Sigmoid colon (tissue), 7 donors: ENCODE data around the gene PPP1R9B. TPM values are rescaled to one million over a fixed set of nuclear protein-coding genes. Genes with fewer than 3 reads are reported as not detected.

Source experiments
- DNase-seq: peaks from one replicate; pipeline ENCODE4 v3.0.0-alpha.2; 2019
- H3K27ac ChIP-seq, 4 donors: fragments of 200-600 bp; sonication (generic); one replicate each; pipeline ENCODE4 v1.5.1; 2016 to 2019; ENCODE audit warnings: mild to moderate bottlenecking in 1 of 4
- H3K27me3 ChIP-seq, 3 donors: fragments of 200-600 bp; sonication (generic); one replicate each; pipeline ENCODE4 v1.5.1; 2019; ENCODE audit warnings: mild to moderate bottlenecking in 1 of 3
- H3K36me3 ChIP-seq, 4 donors: fragments of 200-600 bp; sonication (generic); one replicate each; pipeline ENCODE4 v1.5.1; 2016 to 2019
- H3K4me1 ChIP-seq, 4 donors: fragments of 200-600 bp; sonication (generic); one replicate each; pipeline ENCODE4 v1.5.1; 2017 to 2019
- H3K4me3 ChIP-seq, 4 donors: fragments of 200-600 bp; sonication (generic); one replicate each; pipeline ENCODE4 v1.5.1; 2017 to 2019; ENCODE audit warnings: mild to moderate bottlenecking in 2 of 4, moderate library complexity in 1 of 4
- H3K9me3 ChIP-seq, 4 donors: fragments of 200-600 bp in 3 of 4; sonication (generic) in 3 of 4; one replicate each; pipeline versions ENCODE4 v1.5.1 to v1.6.1; 2013 to 2019
- CTCF ChIP-seq, 4 experiments: fragments of 450-650 bp in 3 of 4; fragments of 200-600 bp in 1 of 4; IDR thresholded peaks; one replicate each; pipeline ENCODE4 v1.5.1; 2016 to 2019; ENCODE audit warnings: antibody characterized with exemption in 4 of 4, mild to moderate bottlenecking in 3 of 4, moderate library complexity in 2 of 4
- EP300 ChIP-seq, 4 donors: sonication (generic); formaldehyde crosslinking; IDR thresholded peaks; one replicate each; pipeline ENCODE4 v1.6.1; 2017; ENCODE audit warnings: antibody characterized with exemption in 4 of 4
- POLR2A ChIP-seq, 2 donors: fragments of 450-650 bp; IDR thresholded peaks; one replicate each; pipeline ENCODE4 v1.6.1; 2016; ENCODE audit warnings: antibody characterized with exemption in 2 of 2, mild to moderate bottlenecking in 2 of 2, moderate library complexity in 2 of 2
- POLR2AphosphoS5 ChIP-seq, 4 donors: sonication (generic); formaldehyde crosslinking; IDR thresholded peaks; one replicate each; pipeline ENCODE4 v1.6.1; 2017; ENCODE audit warnings: antibody characterized with exemption in 4 of 4
- WGBS, 2 donors: extraction: QIAGEN DNeasy Blood & Tissue Kit; methylation state at CpG; one replicate each; pipeline ENCODE4 v1.1.7; 2013; 5-methylcytosine and 5-hydroxymethylcytosine counted together
- intact Hi-C: fragments of 100-400 bp; cut with DNase I; formaldehyde crosslinking; loops from one replicate; pipeline ENCODE4 v1.15.1; 2023
- polyA plus RNA-seq, 3 donors: library from polyadenylated mRNA; stranded (reverse); fragments of 200-250 nt; gene quantifications; one replicate each; pipeline ENCODE4 v1.2.3, GENCODE V29; 2013
- total RNA-seq, 4 donors: library from RNA; depleted of rRNA; stranded (reverse); fragments of >200 nt; gene quantifications; one replicate each; pipeline ENCODE4 v1.1.0, GENCODE V29; 2016
- donor health status: healthy with polysubstance abuse.
- donor health status: Bipolar disorder and iron deficiency.
- donor health status: healthy.

PPP1R9B gene, protein sequence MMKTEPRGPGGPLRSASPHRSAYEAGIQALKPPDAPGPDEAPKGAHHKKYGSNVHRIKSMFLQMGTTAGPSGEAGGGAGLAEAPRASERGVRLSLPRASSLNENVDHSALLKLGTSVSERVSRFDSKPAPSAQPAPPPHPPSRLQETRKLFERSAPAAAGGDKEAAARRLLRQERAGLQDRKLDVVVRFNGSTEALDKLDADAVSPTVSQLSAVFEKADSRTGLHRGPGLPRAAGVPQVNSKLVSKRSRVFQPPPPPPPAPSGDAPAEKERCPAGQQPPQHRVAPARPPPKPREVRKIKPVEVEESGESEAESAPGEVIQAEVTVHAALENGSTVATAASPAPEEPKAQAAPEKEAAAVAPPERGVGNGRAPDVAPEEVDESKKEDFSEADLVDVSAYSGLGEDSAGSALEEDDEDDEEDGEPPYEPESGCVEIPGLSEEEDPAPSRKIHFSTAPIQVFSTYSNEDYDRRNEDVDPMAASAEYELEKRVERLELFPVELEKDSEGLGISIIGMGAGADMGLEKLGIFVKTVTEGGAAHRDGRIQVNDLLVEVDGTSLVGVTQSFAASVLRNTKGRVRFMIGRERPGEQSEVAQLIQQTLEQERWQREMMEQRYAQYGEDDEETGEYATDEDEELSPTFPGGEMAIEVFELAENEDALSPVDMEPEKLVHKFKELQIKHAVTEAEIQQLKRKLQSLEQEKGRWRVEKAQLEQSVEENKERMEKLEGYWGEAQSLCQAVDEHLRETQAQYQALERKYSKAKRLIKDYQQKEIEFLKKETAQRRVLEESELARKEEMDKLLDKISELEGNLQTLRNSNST
- total RNA-seq: 10 to 100 TPM; 15.3 to 18.8 (median 16.8) TPM
- 10 to 100 TPM in 2 of 3 donors, 1 to 10 TPM in 1; 9.0 to 38.7 (median 10.9) TPM for polyA plus RNA-seq

DNA sequence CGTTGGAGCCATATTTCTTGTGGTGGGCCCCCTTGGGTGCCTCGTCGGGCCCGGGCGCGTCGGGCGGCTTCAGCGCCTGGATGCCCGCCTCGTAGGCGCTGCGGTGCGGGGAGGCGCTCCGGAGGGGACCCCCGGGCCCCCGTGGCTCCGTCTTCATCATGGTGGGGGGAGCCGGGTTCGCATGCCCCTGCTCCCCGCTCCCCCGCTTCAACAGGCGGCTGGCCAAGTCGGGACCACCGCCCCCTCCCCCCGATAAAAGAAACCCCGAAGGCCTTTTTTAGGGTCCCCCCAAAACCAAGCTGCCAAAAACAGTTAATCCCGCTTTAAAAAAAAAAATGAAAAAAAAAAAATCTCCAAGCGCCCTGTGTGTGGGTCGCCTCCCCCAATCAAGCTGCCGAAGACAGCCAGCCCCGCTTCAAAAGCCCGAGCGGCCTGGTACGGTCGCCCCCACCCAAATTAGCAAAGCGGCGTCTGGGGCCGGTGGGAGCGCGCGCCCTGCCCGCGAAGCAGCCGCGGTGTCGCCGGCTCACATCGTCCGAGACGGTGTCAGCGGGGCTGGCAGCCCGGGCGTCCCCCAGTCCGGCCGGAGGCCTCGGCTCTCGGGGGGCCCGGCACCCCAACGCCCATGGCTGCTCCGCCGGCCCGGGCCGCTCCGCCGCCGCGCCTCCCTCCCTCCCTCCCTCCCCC lies at the start of gene PPP1R9B:
Gene PPP1R9B (minus strand): TSS at position 324 of the 687 bp plus-strand sequence. CDS start 164 bp downstream, at position 160.
- 0% methylated on average over 69 of the region's 69 CpGs for WGBS, 2 donors
- intact Hi-C loops: no loop called here
- Histone ChIP-seq H3K9me3 (no peaks in the 10 kb centered on the region), H3K27ac (peak within 1 kb of the TSS; percentile 89 to 95 (median 92)), H3K27me3 (no peaks in the 10 kb centered on the region), H3K4me3 (peak within 1 kb of the TSS; percentile 69 to 92 (median 82)), H3K36me3 (no peaks in the 10 kb centered on the region), H3K4me1 (peaks cover 0 to 85% (median 77%) of the 10 kb centered on the region in 4 donors)
- DNase-seq: no peak
- no peak for TF ChIP-seq EP300 (IDR thresholded peaks at IDR 0.05)
- TF ChIP-seq POLR2AphosphoS5 (IDR thresholded peaks at IDR 0.05): no peak
- TF ChIP-seq POLR2A (IDR thresholded peaks at IDR 0.05): no peak
- no peak for TF ChIP-seq CTCF (IDR thresholded peaks at IDR 0.05)

- peak overlapping the region; percentile 87 to 99 (median 96) for H3K27ac ChIP-seq
- H3K27me3 ChIP-seq: no peaks in the 10 kb centered on the region
- no peaks in the 10 kb centered on the region for H3K9me3 ChIP-seq
- peak overlapping the region; percentile 69 to 93 (median 77) for H3K4me3 ChIP-seq
- TF ChIP-seq POLR2AphosphoS5 (IDR thresholded peaks at IDR 0.05) (peak; percentile 69 to 93 (median 84)), POLR2A (IDR thresholded peaks at IDR 0.05) (peak in 1 of 2 donors; percentile 8), EP300 (IDR thresholded peaks at IDR 0.05) (peak in 3 of 4 donors; percentile 78 to 87 (median 82)), CTCF (IDR thresholded peaks at IDR 0.05) (no peak)
- DNase-seq: peak; percentile 99
- H3K4me1 ChIP-seq: peaks cover 0 to 83% (median 78%) of the 10 kb centered on the region in 4 donors
- WGBS, 2 donors: 0 to 1% methylated on average over 36 of the region's 36 CpGs
- H3K36me3 ChIP-seq: peaks cover 33 to 47% (median 37%) of the 10 kb centered on the region in 4 donors
- intact Hi-C loops: loop anchor here (1.0 to 2.0 kb wide), 5 partner anchors 21 to 97 kb away; no protein-coding TSS in a partner anchor
Measured at GRCh38 chr17:50199803-50200456, 49.5 kb upstream of the PPP1R9B start.

GRCh38 chr17:50199211-50199802 lies 48.8 kb upstream of the PPP1R9B start:
- intact Hi-C loops: loop anchor here (2.0 kb wide), 2 partner anchors 21 to 31 kb away; no protein-coding TSS in a partner anchor

More at GRCh38 chr17:50199211-50199802, 48.8 kb upstream of the PPP1R9B start:
- peaks cover 0 to 83% (median 74%) of the 10 kb centered on the region in 4 donors for H3K4me1 ChIP-seq
- peak overlapping the region; percentile 87 to 99 (median 96) for H3K27ac ChIP-seq
- H3K9me3 ChIP-seq: no peaks in the 10 kb centered on the region
- TF ChIP-seq EP300 (IDR thresholded peaks at IDR 0.05) (no peak), POLR2AphosphoS5 (IDR thresholded peaks at IDR 0.05) (no peak), CTCF (IDR thresholded peaks at IDR 0.05) (no peak), POLR2A (IDR thresholded peaks at IDR 0.05) (no peak)
- peak; percentile 76 for DNase-seq
- H3K4me3 ChIP-seq: peak overlapping the region; percentile 69 to 93 (median 77)
- 21 to 39% methylated on average over 41 of the region's 41 CpGs for WGBS, 2 donors
- peaks cover 40 to 53% (median 43%) of the 10 kb centered on the region in 4 donors for H3K36me3 ChIP-seq
- no peaks in the 10 kb centered on the region for H3K27me3 ChIP-seq
